ENCODE measurements around the gene RCOR2.

Gene RCOR2

GRCh38 chr11:63923319-63923718, 6.4 kb upstream of the RCOR2 start:
- no peak for DNase-seq (ENCODE audit: low read depth, low spot score)

- DNase-seq (ENCODE audit: low read depth, low spot score) = no peak
Measured at GRCh38 chr11:63922673-63923192, 5.8 kb upstream of the RCOR2 start.

GRCh38 chr11:63920939-63921417, 4.0 kb upstream of the RCOR2 start:
- DNase-seq (ENCODE audit: low read depth, low spot score) = no peak

GRCh38 chr11:63920126-63920938, 3.4 kb upstream of the RCOR2 start:
- DNase-seq (ENCODE audit: low read depth, low spot score) = peak; percentile 71

- peak; percentile 90 for DNase-seq (ENCODE audit: low read depth, low spot score)
Measured at GRCh38 chr11:63919267-63920125, 2.5 kb upstream of the RCOR2 start.

- peak; percentile 56 for DNase-seq (ENCODE audit: low read depth, low spot score)
Measured at GRCh38 chr11:63918507-63919191, 1.7 kb upstream of the RCOR2 start.

- DNase-seq (ENCODE audit: low read depth, low spot score) = peak; percentile 91
Measured at GRCh38 chr11:63917692-63918506, 935 bp upstream of the RCOR2 start.

- DNase-seq (ENCODE audit: low read depth, low spot score) = peak; percentile 95
Measured at GRCh38 chr11:63915961-63916836, 765 bp downstream of the RCOR2 start.

GRCh38 chr11:63914896-63915691, 1.9 kb downstream of the RCOR2 start:
- no peak for DNase-seq (ENCODE audit: low read depth, low spot score)

GRCh38 chr11:63913866-63914830, 2.8 kb downstream of the RCOR2 start:
- DNase-seq (ENCODE audit: low read depth, low spot score) = no peak

GRCh38 chr11:63912678-63913077, 4.3 kb downstream of the RCOR2 start:
- DNase-seq (ENCODE audit: low read depth, low spot score) = no peak

GRCh38 chr11:63911876-63912275, 5.1 kb downstream of the RCOR2 start:
- no peak for DNase-seq (ENCODE audit: low read depth, low spot score)

- DNase-seq (ENCODE audit: low read depth, low spot score) = peak; percentile 80
Measured at GRCh38 chr11:63911440-63911839, 5.5 kb downstream of the RCOR2 start.

GRCh38 chr11:63910675-63911074, 6.3 kb downstream of the RCOR2 start:
- no peak for DNase-seq (ENCODE audit: low read depth, low spot score)

GRCh38 chr11:63909591-63910506, 7.1 kb downstream of the RCOR2 start:
- DNase-seq (ENCODE audit: low read depth, low spot score) = peak; percentile 72

- DNase-seq (ENCODE audit: low read depth, low spot score) = no peak
Measured at GRCh38 chr11:63908631-63909401, 8.1 kb downstream of the RCOR2 start.

Measured in ELF-1 (cell line).